ENCODE results near the gene EMD. TPM values are rescaled to one million over a fixed set of nuclear protein-coding genes. Genes with fewer than 3 reads are reported as not detected.

EMD gene
- total RNA-seq, 3 donors from 2014 or later (not counting 1 experiment from before 2014, with no cell fraction given), result 141 to 175 (median 152) TPM

DNA sequence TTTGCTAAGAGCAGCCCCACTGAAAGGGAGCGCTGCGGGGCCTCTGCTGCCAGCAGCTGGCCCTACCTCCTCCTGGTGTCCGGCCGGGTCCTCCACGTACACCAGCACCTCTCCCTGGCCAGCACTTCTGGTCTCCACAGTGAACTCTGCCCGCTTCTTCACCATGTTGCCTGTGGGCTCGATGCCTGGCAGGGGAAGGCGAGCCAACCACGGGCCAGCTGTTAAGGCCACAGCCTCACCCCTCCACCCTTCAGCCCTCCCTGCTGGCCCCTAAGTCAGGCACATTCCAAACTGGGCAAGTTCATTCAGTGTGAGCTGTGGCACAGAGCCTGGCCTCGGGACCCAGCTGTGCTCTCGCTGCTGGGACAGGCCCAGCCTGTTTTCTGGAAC, 12.4 kb upstream of the EMD start:
- Histone ChIP-seq H3K27me3 (ENCODE audit: control insufficient read depth, insufficient read depth, low read length) (no peaks in the 10 kb centered on the region), H3K9me3 (ENCODE audit: control insufficient read depth, insufficient read depth, low read length) (no peaks in the 10 kb centered on the region), H3K27ac (ENCODE audit: low read length) (peak overlapping the region; percentile 100), H3K4me3 (ENCODE audit: low read length) (no peak overlapping the region), H3K36me3 (ENCODE audit: control insufficient read depth, insufficient read depth, low read length) (peaks cover 63% of the 10 kb centered on the region), H3K4me1 (ENCODE audit: control insufficient read depth, insufficient read depth, low read length) (peaks cover 62% of the 10 kb centered on the region)
- no peak for DNase-seq
- Mint-ChIP-seq H3K36me3 (no peaks in the 10 kb centered on the region), H3K4me1 (peaks cover 11 to 26% of the 10 kb centered on the region in 2 donors), H3K27ac (peak overlapping the region; percentile 86 to 95), H3K9me3 (no peaks in the 10 kb centered on the region), H3K4me3 (peak overlapping the region; percentile 55), H3K27me3 (ENCODE audit: low read depth in 2 of 2) (no peaks in the 10 kb centered on the region)
- WGBS (ENCODE audit: insufficient coverage), result 40% methylated on average over 10 of the region's 11 CpGs
- intact Hi-C loops (cut with micrococcal nuclease), result no loop called here
- no peak for ATAC-seq
- TF ChIP-seq, protein P1, sequence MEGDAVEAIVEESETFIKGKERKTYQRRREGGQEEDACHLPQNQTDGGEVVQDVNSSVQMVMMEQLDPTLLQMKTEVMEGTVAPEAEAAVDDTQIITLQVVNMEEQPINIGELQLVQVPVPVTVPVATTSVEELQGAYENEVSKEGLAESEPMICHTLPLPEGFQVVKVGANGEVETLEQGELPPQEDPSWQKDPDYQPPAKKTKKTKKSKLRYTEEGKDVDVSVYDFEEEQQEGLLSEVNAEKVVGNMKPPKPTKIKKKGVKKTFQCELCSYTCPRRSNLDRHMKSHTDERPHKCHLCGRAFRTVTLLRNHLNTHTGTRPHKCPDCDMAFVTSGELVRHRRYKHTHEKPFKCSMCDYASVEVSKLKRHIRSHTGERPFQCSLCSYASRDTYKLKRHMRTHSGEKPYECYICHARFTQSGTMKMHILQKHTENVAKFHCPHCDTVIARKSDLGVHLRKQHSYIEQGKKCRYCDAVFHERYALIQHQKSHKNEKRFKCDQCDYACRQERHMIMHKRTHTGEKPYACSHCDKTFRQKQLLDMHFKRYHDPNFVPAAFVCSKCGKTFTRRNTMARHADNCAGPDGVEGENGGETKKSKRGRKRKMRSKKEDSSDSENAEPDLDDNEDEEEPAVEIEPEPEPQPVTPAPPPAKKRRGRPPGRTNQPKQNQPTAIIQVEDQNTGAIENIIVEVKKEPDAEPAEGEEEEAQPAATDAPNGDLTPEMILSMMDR (IDR thresholded peaks at IDR 0.05), result no peak

DNA sequence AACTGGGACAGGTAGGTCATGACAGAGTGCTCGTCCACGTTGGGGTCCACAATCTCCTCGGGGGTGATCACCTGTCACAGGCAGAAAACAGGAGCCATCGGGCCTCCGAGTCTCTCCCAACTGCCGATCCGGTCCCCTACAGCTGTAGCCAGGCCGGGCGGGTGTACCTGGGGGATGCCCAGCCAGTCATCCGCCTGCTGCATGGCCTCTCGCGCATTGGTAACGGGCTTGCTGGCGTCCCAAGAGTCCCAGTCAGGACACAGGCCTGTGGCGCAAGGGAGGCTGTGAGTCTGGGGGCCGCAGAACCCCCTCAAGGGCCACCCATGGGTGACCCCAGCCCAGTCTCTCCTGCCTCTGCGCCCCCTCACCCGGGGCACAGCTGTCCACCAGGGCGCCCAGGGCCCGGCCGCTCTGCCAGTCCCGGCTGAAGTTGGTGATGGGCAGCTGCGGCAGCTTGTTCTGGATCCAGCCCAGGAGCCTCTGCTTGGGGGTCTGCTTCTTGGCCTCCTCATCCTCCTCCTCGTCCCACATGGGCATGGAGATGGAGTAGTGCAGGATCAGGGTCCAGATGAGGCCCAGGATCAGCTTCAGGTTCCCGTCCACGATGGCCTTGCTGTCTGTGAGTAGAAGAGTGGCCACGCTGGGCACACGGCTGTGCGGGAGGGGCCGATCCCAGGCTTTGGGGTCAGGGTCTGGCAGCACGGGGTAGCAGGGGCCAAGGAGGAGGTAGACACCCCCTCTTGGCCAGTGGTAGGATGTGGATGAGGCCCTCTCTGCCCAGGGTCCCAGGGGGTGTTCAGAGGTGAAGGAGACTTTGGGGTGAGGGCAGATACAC, 11.4 kb upstream of the EMD start:
- H3K4me1 ChIP-seq (ENCODE audit: control insufficient read depth, insufficient read depth, low read length), result peaks cover 61% of the 10 kb centered on the region
- Mint-ChIP-seq H3K4me1 (peaks cover 18 to 33% of the 10 kb centered on the region in 2 donors), H3K36me3 (no peaks in the 10 kb centered on the region), H3K27ac (peak overlapping the region; percentile 95 to 97), H3K27me3 (ENCODE audit: low read depth in 2 of 2) (no peaks in the 10 kb centered on the region), H3K9me3 (no peaks in the 10 kb centered on the region), H3K4me3 (peak overlapping the region; percentile 90)
- intact Hi-C loops (cut with micrococcal nuclease), result no loop called here
- no peaks in the 10 kb centered on the region for H3K27me3 ChIP-seq (ENCODE audit: control insufficient read depth, insufficient read depth, low read length)
- peak overlapping the region; percentile 100 for H3K27ac ChIP-seq (ENCODE audit: low read length)
- H3K36me3 ChIP-seq (ENCODE audit: control insufficient read depth, insufficient read depth, low read length), result peaks cover 53% of the 10 kb centered on the region
- ATAC-seq (no peak), DNase-seq (no peak)
- TF ChIP-seq, protein P1 (IDR thresholded peaks at IDR 0.05), result no peak
- H3K4me3 ChIP-seq (ENCODE audit: low read length), result peak overlapping the region; percentile 97
- WGBS (ENCODE audit: insufficient coverage), result 77% methylated on average over 29 of the region's 31 CpGs
- no peaks in the 10 kb centered on the region for H3K9me3 ChIP-seq (ENCODE audit: control insufficient read depth, insufficient read depth, low read length)

GRCh38 chrX:154368630-154369448, 10.3 kb upstream of the EMD start:
- Histone ChIP-seq H3K27ac (ENCODE audit: low read length) (peak overlapping the region; percentile 100), H3K27me3 (ENCODE audit: control insufficient read depth, insufficient read depth, low read length) (no peaks in the 10 kb centered on the region), H3K4me1 (ENCODE audit: control insufficient read depth, insufficient read depth, low read length) (peaks cover 70% of the 10 kb centered on the region), H3K9me3 (ENCODE audit: control insufficient read depth, insufficient read depth, low read length) (no peaks in the 10 kb centered on the region), H3K36me3 (ENCODE audit: control insufficient read depth, insufficient read depth, low read length) (peaks cover 45% of the 10 kb centered on the region), H3K4me3 (ENCODE audit: low read length) (peak overlapping the region; percentile 97)
- Mint-ChIP-seq H3K9me3 (no peaks in the 10 kb centered on the region), H3K27me3 (ENCODE audit: low read depth in 2 of 2) (no peaks in the 10 kb centered on the region), H3K27ac (peak overlapping the region; percentile 95 to 97), H3K36me3 (no peaks in the 10 kb centered on the region), H3K4me1 (peaks cover 19 to 39% of the 10 kb centered on the region in 2 donors), H3K4me3 (peak overlapping the region; percentile 90)
- TF ChIP-seq, protein P1 (IDR thresholded peaks at IDR 0.05), result no peak
- peak; percentile 54 to 77 (median 71) for ATAC-seq
- intact Hi-C loops (cut with micrococcal nuclease), result loop anchor here (1.0 kb wide), 1 partner anchor 9 kb away; no protein-coding TSS in a partner anchor
- WGBS (ENCODE audit: insufficient coverage), result 0% methylated on average over 12 of the region's 16 CpGs
- DNase-seq, result peak; percentile 90 to 94

Measured in natural killer cell (primary cell).